ENCODE results near the gene NQO1.

NQO1 gene

DNA sequence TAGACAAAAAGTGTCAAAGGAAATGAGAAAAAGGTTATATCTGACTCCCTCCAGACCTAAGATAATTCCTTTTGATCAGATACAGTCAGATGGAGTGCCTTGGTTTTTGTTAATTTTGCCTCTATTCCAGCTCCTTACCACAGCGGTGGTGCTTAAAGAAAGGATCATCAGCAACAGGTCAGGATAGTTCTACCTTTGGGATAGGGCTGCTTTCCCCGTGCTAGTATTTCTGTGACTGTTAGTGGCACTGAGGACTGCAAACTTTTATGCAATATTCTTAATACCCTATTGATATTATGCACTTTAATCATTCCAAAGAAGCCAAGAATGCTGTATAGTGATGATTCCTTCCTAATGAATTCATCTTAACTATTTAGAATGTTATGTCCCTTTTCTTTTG lies 24.5 kb downstream of the NQO1 start:
- TF ChIP-seq, protein P1, sequence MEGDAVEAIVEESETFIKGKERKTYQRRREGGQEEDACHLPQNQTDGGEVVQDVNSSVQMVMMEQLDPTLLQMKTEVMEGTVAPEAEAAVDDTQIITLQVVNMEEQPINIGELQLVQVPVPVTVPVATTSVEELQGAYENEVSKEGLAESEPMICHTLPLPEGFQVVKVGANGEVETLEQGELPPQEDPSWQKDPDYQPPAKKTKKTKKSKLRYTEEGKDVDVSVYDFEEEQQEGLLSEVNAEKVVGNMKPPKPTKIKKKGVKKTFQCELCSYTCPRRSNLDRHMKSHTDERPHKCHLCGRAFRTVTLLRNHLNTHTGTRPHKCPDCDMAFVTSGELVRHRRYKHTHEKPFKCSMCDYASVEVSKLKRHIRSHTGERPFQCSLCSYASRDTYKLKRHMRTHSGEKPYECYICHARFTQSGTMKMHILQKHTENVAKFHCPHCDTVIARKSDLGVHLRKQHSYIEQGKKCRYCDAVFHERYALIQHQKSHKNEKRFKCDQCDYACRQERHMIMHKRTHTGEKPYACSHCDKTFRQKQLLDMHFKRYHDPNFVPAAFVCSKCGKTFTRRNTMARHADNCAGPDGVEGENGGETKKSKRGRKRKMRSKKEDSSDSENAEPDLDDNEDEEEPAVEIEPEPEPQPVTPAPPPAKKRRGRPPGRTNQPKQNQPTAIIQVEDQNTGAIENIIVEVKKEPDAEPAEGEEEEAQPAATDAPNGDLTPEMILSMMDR (conservative IDR thresholded peaks at IDR 0.05; ENCODE audit: low read length), result no peak
- no peak for TF ChIP-seq EZH2phosphoT487 (IDR thresholded peaks at IDR 0.05; ENCODE audit: borderline replicate concordance)
- H4K20me1 ChIP-seq (ENCODE audit: insufficient read depth, low read length, poor library complexity, severe bottlenecking), result no peaks in the 10 kb centered on the region
- no peaks in the 10 kb centered on the region for H3K79me2 ChIP-seq (ENCODE audit: insufficient read depth, low read length)
- H3K9me3 ChIP-seq (ENCODE audit: insufficient read depth, low read depth, low read length), result no peaks in the 10 kb centered on the region
- no peak overlapping the region for H2AFZ ChIP-seq (ENCODE audit: low read length)
- H3K4me3 ChIP-seq (ENCODE audit: low read length, poor library complexity, severe bottlenecking), result no peak overlapping the region
- H3K36me3 ChIP-seq (ENCODE audit: insufficient read depth, low read length), result peaks cover 21% of the 10 kb centered on the region; the same call in 1 of the 2 replicates
- no peaks in the 10 kb centered on the region for H3K4me1 ChIP-seq (ENCODE audit: insufficient read depth, low read length, poor library complexity, severe bottlenecking)
- H3K27me3 ChIP-seq (ENCODE audit: insufficient read depth, low read length, poor library complexity, severe bottlenecking), result no peaks in the 10 kb centered on the region
- H3K4me2 ChIP-seq (ENCODE audit: low read depth, low read length, poor library complexity, severe bottlenecking), result no peak overlapping the region
- no peaks in the 10 kb centered on the region for H3F3A ChIP-seq (ENCODE audit: low read depth)
- H3K9me2 ChIP-seq (replicated peaks; ENCODE audit: low read depth, low read length), result no peaks in the 10 kb centered on the region
- H3K9ac ChIP-seq (ENCODE audit: low read depth, low read length, poor library complexity, severe bottlenecking), result no peak overlapping the region

DNA sequence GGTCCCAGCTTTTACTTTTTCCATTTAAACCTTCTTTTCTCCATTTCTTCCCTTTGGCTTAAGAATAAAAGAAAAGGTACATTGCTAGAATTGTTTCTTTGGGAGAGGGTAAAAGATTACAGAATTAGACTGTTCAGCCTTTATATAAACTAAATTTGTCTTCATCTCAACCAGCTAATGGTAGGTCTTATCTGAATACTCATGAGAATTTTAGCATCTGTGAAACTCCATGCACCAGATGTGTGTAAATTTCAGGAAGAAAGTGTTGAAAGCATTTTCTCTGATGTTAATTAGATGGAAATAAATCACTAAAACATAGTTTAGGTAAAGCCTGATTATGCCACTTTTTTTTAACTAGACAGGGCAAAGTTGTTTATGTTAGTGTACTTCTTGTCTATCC lies 24.9 kb downstream of the NQO1 start:
- Histone ChIP-seq H2AFZ (ENCODE audit: low read length) (no peak overlapping the region), H3F3A (ENCODE audit: low read depth) (no peaks in the 10 kb centered on the region), H3K9me2 (replicated peaks; ENCODE audit: low read depth, low read length) (no peaks in the 10 kb centered on the region), H3K79me2 (ENCODE audit: insufficient read depth, low read length) (no peaks in the 10 kb centered on the region), H3K4me3 (ENCODE audit: low read length, poor library complexity, severe bottlenecking) (no peak overlapping the region), H3K4me2 (ENCODE audit: low read depth, low read length, poor library complexity, severe bottlenecking) (no peak overlapping the region), H3K9me3 (ENCODE audit: insufficient read depth, low read depth, low read length) (no peaks in the 10 kb centered on the region), H3K9ac (ENCODE audit: low read depth, low read length, poor library complexity, severe bottlenecking) (no peak overlapping the region), H3K4me1 (ENCODE audit: insufficient read depth, low read length, poor library complexity, severe bottlenecking) (no peaks in the 10 kb centered on the region), H4K20me1 (ENCODE audit: insufficient read depth, low read length, poor library complexity, severe bottlenecking) (no peaks in the 10 kb centered on the region), H3K36me3 (ENCODE audit: insufficient read depth, low read length) (peaks cover 24% of the 10 kb centered on the region; the same call in 1 of the 2 replicates), H3K27me3 (ENCODE audit: insufficient read depth, low read length, poor library complexity, severe bottlenecking) (no peaks in the 10 kb centered on the region)
- TF ChIP-seq EZH2phosphoT487 (IDR thresholded peaks at IDR 0.05; ENCODE audit: borderline replicate concordance), result no peak
- TF ChIP-seq, protein P1 (conservative IDR thresholded peaks at IDR 0.05; ENCODE audit: low read length), result no peak

DNA sequence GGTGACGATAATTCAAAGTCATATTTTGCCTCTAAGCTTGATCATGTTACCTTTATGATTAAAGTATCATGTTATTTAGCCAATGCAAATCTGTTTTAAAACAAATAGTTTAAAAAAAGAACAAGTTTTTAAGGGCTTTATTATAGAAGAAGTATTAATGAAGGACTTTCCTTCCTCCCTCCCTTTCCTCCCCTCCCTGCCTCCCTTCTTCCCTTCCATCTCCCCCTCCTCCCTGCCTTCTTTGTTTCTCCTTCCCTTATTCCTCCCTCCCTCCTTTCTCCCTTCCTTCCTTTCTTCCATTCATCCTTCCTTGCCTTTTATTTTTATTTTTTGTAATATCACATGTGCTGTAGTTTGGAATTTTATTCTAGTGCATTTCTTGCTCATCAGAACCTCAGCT lies 26.4 kb downstream of the NQO1 start:
- no peaks in the 10 kb centered on the region for H3K79me2 ChIP-seq (ENCODE audit: insufficient read depth, low read length)
- no peaks in the 10 kb centered on the region for H3K9me3 ChIP-seq (ENCODE audit: insufficient read depth, low read depth, low read length)
- H4K20me1 ChIP-seq (ENCODE audit: insufficient read depth, low read length, poor library complexity, severe bottlenecking), result no peaks in the 10 kb centered on the region
- H2AFZ ChIP-seq (ENCODE audit: low read length), result no peak overlapping the region
- no peaks in the 10 kb centered on the region for H3F3A ChIP-seq (ENCODE audit: low read depth)
- no peak for TF ChIP-seq EZH2phosphoT487 (IDR thresholded peaks at IDR 0.05; ENCODE audit: borderline replicate concordance)
- TF ChIP-seq, protein P1 (conservative IDR thresholded peaks at IDR 0.05; ENCODE audit: low read length), result no peak
- H3K4me3 ChIP-seq (ENCODE audit: low read length, poor library complexity, severe bottlenecking), result no peak overlapping the region
- H3K36me3 ChIP-seq (ENCODE audit: insufficient read depth, low read length), result peaks cover 39% of the 10 kb centered on the region
- H3K4me1 ChIP-seq (ENCODE audit: insufficient read depth, low read length, poor library complexity, severe bottlenecking), result no peaks in the 10 kb centered on the region
- no peaks in the 10 kb centered on the region for H3K27me3 ChIP-seq (ENCODE audit: insufficient read depth, low read length, poor library complexity, severe bottlenecking)
- no peak overlapping the region for H3K4me2 ChIP-seq (ENCODE audit: low read depth, low read length, poor library complexity, severe bottlenecking)
- no peak overlapping the region for H3K9ac ChIP-seq (ENCODE audit: low read depth, low read length, poor library complexity, severe bottlenecking)
- no peaks in the 10 kb centered on the region for H3K9me2 ChIP-seq (replicated peaks; ENCODE audit: low read depth, low read length)
